ENCODE data around the gene HSDL1.

The HSDL1 gene

GRCh38 chr16:84176192-84177053, 31.4 kb upstream of the HSDL1 start:
- DNase-seq (ENCODE audit: low spot score): no peak

DNA sequence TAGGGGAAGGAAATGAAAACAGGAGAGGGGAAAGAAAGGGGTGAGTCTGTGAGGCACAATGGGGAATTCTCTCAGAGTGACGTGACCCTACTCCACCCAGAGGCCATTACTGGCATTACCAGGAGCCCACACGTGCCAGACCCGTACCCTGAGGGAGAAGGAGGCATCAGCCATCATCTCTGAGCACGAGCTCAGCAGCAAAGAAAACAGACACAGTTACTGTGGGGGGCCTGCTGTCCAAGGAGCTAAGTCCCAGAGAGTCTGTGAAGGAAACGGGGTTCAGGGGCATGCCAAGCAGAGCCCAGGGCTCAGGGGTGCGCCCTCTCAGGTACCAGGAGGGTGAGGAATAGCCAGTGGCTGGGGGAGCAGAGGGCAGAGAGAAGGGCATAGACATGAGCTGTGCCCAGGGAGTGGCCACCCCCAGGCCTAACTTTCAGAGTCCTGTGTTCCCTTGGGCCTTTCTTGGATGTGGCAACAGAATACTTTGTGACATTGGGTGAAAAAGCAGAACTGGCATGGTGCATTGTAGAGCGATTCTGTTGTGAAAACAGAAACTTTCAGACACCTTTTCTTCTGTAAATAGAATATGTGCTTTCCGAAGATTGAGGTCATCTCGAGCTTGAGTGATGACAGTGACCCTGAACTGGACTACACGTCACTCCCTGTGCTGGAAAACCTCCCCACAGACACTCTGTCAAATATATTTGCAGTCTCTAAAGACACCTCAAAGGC, 30.5 kb upstream of the HSDL1 start:
- DNase-seq (ENCODE audit: low spot score): no peak

GRCh38 chr16:84174396-84174795, 29.4 kb upstream of the HSDL1 start:
- DNase-seq (ENCODE audit: low spot score): no peak

GRCh38 chr16:84169765-84170310, 24.9 kb upstream of the HSDL1 start:
- no peak for DNase-seq (ENCODE audit: low spot score)

DNA sequence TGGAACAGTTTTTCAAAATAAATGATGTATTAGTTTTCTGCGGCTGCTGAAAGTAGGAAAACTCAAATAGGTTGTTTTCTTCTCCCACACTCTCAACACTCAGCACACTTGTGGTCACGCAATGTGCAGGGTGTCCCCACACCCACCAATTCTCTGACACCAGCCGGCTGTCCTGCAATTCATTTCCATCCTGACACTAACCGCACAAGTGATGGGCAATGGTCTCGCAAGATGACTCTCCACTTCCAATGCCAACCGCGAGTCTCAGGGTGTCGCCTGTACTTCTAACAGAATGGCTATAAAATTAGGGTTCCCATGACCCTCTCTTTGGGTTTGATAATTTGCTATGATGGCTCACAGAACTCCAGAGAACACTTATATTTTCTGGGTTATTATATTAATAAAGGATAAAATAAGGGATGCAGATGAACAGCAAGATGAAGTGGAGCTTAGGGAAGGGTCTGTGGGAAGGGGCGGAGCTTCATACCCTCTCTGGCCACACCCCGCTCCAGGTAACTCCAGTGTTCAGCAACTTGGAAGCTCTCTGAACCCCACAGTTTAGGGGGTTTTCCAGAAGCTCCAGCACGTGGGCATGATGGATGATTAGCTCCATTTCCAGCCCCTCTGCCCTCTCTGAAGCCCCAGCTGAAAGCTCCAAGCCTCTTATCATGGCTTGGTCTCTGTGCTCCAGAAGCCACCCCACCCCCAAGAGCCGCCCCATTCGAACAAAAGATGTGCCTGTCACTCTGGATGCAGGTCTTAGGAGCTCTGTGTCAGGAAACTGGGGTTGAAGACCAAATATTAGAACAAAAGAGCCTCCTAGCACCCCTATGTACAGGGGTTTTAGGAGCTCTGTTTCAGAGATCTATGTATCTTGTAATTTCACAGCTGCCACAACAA, 22.1 kb upstream of the HSDL1 start:
- no peak for DNase-seq (ENCODE audit: low spot score)

- no peak for DNase-seq (ENCODE audit: low spot score)
Observed at GRCh38 chr16:84165746-84166145, 20.8 kb upstream of the HSDL1 start.

- DNase-seq (ENCODE audit: low spot score): no peak
Observed at GRCh38 chr16:84161801-84162200, 16.8 kb upstream of the HSDL1 start.

DNA sequence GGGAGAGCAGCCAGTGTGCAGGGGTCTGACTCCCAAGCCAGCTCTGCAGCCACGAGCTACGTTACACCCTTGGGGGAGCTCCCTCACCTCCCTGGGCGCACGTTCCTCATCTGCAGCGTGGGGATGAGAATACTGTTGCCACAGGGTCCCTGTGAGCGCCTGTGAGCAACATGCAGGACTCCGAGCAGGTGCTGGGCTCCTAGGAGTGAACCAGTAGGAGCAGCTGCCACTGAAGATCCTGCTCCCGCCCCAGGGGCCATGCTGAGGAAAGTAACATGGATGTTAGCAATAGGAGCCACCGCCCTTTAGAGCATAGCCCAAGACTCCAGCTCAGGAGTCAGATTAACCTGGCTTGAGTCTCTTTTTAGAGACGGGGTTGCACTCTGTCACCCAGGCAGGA, 16.1 kb upstream of the HSDL1 start:
- no peak for DNase-seq (ENCODE audit: low spot score)

- DNase-seq (ENCODE audit: low spot score): no peak
Observed at GRCh38 chr16:84159800-84160199, 14.8 kb upstream of the HSDL1 start.

GRCh38 chr16:84159007-84159406, 14.0 kb upstream of the HSDL1 start:
- DNase-seq (ENCODE audit: low spot score): no peak

GRCh38 chr16:84156342-84156784, 11.4 kb upstream of the HSDL1 start:
- no peak for DNase-seq (ENCODE audit: low spot score)

- no peak for DNase-seq (ENCODE audit: low spot score)
Observed at GRCh38 chr16:84155771-84156170, 10.8 kb upstream of the HSDL1 start.

DNA sequence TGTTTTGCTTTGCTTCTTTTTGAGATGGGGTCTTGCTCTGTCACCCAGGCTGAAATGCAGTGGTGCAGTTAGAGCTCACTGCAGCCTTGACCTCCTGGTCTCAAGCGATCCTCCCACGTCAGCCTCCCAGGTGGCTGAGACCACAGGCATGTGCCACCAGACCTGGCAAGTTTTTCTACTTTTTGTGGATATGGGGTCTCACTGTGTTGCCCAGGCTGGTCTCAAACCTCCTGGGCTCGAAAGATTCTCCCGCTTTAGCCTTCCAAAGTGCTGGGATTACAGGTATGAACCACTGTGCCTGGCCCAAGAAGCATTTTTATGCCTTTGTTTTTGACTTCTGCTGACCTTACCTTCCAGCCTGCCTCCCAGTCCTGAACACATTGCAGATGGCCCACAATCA, 10.2 kb upstream of the HSDL1 start:
- DNase-seq (ENCODE audit: low spot score): no peak

- no peak for DNase-seq (ENCODE audit: low spot score)
Observed at GRCh38 chr16:84153660-84154214, 8.8 kb upstream of the HSDL1 start.

GRCh38 chr16:84150926-84151325, 5.9 kb upstream of the HSDL1 start:
- no peak for DNase-seq (ENCODE audit: low spot score)

DNA sequence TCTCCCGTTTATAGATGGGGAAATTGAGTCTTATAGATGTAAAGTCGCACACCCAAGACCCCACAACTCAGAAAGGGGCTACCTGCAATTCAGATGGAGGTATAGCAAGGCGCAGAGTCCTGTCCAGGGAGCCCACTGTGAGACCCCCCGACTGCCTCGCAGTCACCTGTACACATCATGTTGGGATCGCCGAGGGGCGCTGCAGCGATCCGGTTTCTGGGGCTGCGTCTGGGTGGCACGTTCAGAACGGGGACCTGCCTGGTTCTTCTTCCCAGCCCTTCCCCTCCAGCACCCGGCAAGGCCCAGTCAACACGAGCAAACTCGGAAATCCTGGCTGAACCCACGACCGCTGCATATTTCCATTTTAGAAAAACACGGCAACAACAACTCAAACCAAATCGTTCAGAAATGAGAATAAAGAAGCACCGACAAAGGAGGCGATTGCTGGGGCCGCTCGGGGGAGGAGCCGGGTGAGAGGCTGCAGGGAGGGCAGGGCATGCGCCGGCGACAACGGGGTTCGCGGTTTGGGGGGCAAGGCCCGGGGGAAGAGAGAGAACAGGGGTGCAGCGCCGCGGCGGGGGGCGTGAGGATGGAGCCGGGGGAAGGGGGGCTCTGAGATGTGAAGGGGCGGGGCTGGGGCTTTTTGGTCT, 643 bp downstream of the HSDL1 start:
- DNase-seq (ENCODE audit: low spot score): no peak

DNA sequence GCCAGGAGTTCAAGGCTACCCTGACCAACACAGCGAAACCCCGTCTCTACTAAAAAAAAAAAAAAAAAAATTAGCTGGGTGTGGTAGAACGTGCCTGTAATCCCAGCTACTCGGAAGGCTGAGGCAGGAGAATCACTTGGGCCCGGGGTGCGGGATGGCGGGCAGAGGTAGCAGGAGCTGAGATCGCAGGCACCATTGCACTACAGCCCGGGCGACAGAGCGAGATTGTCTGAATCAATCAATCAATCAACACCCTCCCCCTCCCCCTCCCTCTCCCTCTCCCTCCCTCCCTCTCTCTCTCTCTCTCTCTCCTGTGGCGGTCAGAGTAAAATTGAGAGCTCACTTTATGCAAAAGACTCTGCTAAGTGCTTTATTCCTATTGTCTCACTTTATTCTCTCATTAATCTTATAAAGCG, 1.2 kb downstream of the HSDL1 start:
- DNase-seq (ENCODE audit: low spot score): no peak

DNA sequence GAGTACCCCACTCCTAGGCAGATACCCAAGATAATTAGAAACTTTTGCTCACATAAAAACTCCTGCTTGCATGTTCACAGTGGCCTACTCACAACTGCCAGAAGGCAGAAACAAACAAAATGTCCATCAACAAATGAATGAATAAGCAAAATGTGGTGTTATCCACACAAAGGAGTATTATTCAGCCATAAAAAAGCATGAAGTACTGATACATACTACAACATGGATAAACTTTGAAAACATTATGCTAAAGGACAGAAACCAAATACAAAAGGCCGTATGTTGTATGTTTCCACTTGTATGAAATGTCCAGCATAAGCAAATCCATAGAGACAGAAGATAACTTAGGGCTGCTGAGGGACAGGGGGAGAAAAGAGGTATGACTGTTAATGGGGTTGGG, 1.9 kb downstream of the HSDL1 start:
- no peak for DNase-seq (ENCODE audit: low spot score)

- DNase-seq (ENCODE audit: low spot score): no peak
Observed at GRCh38 chr16:84141143-84141670, 3.8 kb downstream of the HSDL1 start.

DNA sequence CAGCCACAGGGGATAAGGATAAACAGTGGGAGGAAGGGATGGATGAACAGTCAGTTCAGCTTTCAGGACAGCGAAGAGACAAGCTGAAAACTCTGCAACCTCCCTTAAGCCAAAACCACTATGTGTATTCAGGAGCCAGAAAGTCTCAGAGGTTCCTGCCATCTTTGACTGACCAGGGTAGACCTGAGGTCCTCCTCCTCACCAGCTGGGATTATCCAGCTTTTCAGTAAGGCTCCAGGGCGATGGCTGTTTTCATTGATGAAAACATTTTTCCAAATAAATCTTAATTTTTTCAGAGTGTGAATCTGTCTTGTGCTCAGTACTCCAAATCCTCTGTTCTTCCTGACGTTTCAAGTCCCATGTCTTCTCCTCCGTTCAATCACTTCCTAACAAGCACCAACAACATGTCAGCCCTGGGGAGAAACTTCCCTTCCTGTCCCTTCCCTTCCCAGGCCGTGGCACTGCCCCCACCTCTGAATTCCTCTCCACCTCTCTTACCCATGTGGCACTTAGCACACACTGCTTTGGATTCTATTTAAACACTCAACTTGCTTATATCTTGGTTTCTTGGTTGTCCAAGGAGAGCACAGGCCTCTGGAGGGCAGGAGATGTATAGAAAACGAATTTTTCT, 5.2 kb downstream of the HSDL1 start:
- DNase-seq (ENCODE audit: low spot score): no peak

Data from left forelimb (tissue), 1 donor.